HepG2 (cell line): ENCODE data around the gene KIF5B. TPM values are rescaled to one million over a fixed set of nuclear protein-coding genes. Genes with fewer than 3 reads are reported as not detected.

Source experiments
- CEBPB ChIP-seq: IDR thresholded peaks from 2 replicates; pipeline ENCODE4 v1.6.1; 2011; ENCODE audit warnings: low read depth, low read length, improper control_type of control experiment, borderline replicate concordance
- GATAD1 ChIP-seq: IDR thresholded peaks from 2 replicates; pipeline ENCODE4 v1.6.1; 2016; ENCODE audit warnings: missing genetic modification reagents, missing compliant biosample characterization
- HBP1 ChIP-seq: IDR thresholded peaks from 2 replicates; pipeline ENCODE4 v1.6.1; 2016; ENCODE audit warnings: low read depth, control low read depth
- HIC2 ChIP-seq: sonication (generic); formaldehyde crosslinking; IDR thresholded peaks from 2 replicates; pipeline ENCODE4 v1.9.0; 2022; ENCODE audit warnings: low read depth, missing genetic modification reagents
- HNF4G ChIP-seq, 2 experiments: sonication (generic) in 1 of 2; formaldehyde crosslinking in 1 of 2; IDR thresholded peaks; 2 replicates each; pipeline versions ENCODE4 v1.4.0 to v1.6.1; 2011 to 2020; ENCODE audit warnings: borderline replicate concordance in 2 of 2, low read depth in 2 of 2, mild to moderate bottlenecking in 2 of 2, low read length in 1 of 2, missing genetic modification reagents in 1 of 2, moderate library complexity in 1 of 2
- KLF16 ChIP-seq, 2 experiments: sonication (generic) in 1 of 2; formaldehyde crosslinking in 1 of 2; IDR thresholded peaks; 2 replicates each; pipeline versions ENCODE4 v1.6.1 to v1.8.0; 2016 to 2023; ENCODE audit warnings: missing genetic modification reagents in 2 of 2, missing compliant biosample characterization in 1 of 2
- SOX13 ChIP-seq, 3 experiments: fragments of 450-650 bp in 1 of 3; sonication (generic) in 1 of 3; formaldehyde crosslinking in 1 of 3; IDR thresholded peaks in 2 of 3; conservative IDR thresholded peaks in 1 of 3; 2 replicates each; pipeline versions ENCODE4 v1.5.0 to v1.6.1; 2016 to 2020; ENCODE audit warnings: antibody characterized with exemption in 1 of 3, mild to moderate bottlenecking in 1 of 3, missing compliant biosample characterization in 1 of 3, missing genetic modification reagents in 1 of 3, moderate library complexity in 1 of 3
- SP4 ChIP-seq: sonication (generic); formaldehyde crosslinking; IDR thresholded peaks from 2 replicates; pipeline ENCODE4 v1.8.1; 2023; ENCODE audit warnings: mild to moderate bottlenecking, missing genetic modification reagents
- ZBTB10 ChIP-seq: sonication (generic); formaldehyde crosslinking; IDR thresholded peaks from 2 replicates; pipeline ENCODE4 v1.4.0; 2020; ENCODE audit warnings: missing genetic modification reagents, borderline replicate concordance
- ZBTB39 ChIP-seq: sonication (generic); formaldehyde crosslinking; IDR thresholded peaks from 2 replicates; pipeline ENCODE4 v1.5.0; 2020; ENCODE audit warnings: missing genetic modification reagents
- ZNF781 ChIP-seq: sonication (generic); formaldehyde crosslinking; IDR thresholded peaks from 2 replicates; pipeline ENCODE4 v1.5.1; 2020; ENCODE audit warnings: borderline replicate concordance, mild to moderate bottlenecking, missing genetic modification reagents; ENCODE audit errors: not compliant biosample characterization
- polyA plus RNA-seq, 8 experiments: library from polyadenylated mRNA; depleted of rRNA in 3 of 8; stranded (reverse) in 7 of 8; unstranded in 1 of 8; fragments of >200 nt; fragmentation: Illumina TruSeq in 4 of 8; extraction: Trizol in 4 of 8; gene quantifications; 2 replicates each; pipeline versions ENCODE4 v1.2.1 to v1.2.3, GENCODE V29; 2011 to 2016; ENCODE audit warnings: low read depth in 4 of 8, missing spikeins in 1 of 8, mixed read lengths in 1 of 8; ENCODE audit not compliant: insufficient read depth in 1 of 8
- total RNA-seq, 5 experiments: library from RNA; depleted of rRNA; stranded (reverse); fragments of >200 nt; fragmentation: Illumina TruSeq; extraction: Trizol; gene quantifications; 2 replicates each; pipeline ENCODE4 v1.2.3, GENCODE V29; 2016; ENCODE audit warnings: low read depth in 1 of 5

Gene KIF5B
- total and polyA plus RNA-seq, 2 of the 13 experiments (the other 11 are each of a cell fraction or from before 2014, with no cell fraction given) = 34.3 to 133 TPM

GRCh38 chr10:32056136-32057035, at the start of gene KIF5B (continued):
- TF ChIP-seq ZBTB10 (CRISPR knock-in tag) (0 out of 2 replicates have a peak, but pooled peaks have one; percentile 70), ZBTB39 (CRISPR knock-in tag) (no peak), ZNF781 (CRISPR knock-in tag) (peak; percentile 5), SOX13 (IDR thresholded peaks at IDR 0.05) (no peak), SOX13 (CRISPR knock-in tag; conservative IDR thresholded peaks at IDR 0.05 in 1 of 2, IDR thresholded peaks at IDR 0.05 in 1 of 2) (no peak), HBP1 (CRISPR knock-in tag) (peak; percentile 37; the same call in 1 of the 2 replicates), HNF4G (IDR thresholded peaks at IDR 0.05; ENCODE audit: borderline replicate concordance, low read depth, low read length) (peak; percentile 18; the same call in 1 of the 2 replicates), HNF4G (CRISPR knock-in tag; IDR thresholded peaks at IDR 0.05; ENCODE audit: borderline replicate concordance, low read depth) (0 out of 2 replicates have a peak, but pooled peaks have one; percentile 42), HIC2 (CRISPR knock-in tag) (no peak), KLF16 (CRISPR knock-in tag; IDR thresholded peaks at IDR 0.05) (peak in 1 of 2 experiments; percentile 8; a peak in 2 of 4 replicates), GATAD1 (CRISPR knock-in tag) (peak; percentile 64), SP4 (CRISPR knock-in tag) (peak; percentile 83), CEBPB (no peak)
